Measurements from ENCODE around the gene FPR2. TPM values are rescaled to one million over a fixed set of nuclear protein-coding genes. Genes with fewer than 3 reads are reported as not detected.
"Not testable (repeated sequence)": the region's sequence is repeated elsewhere in the genome, so short reads cannot be mapped to it uniquely, and the experiment has no call there.

The FPR2 gene
- total RNA-seq, 1 donor from 2014 or later, result not detected

GRCh38 chr19:51739466-51740213 lies 21.3 kb upstream of the FPR2 start:
- no peak for DNase-seq (ENCODE audit: low spot score)

- no peak for DNase-seq (ENCODE audit: low spot score)
Observed at GRCh38 chr19:51740356-51740755, 20.6 kb upstream of the FPR2 start.

GRCh38 chr19:51742789-51743188 lies 18.2 kb upstream of the FPR2 start:
- DNase-seq (ENCODE audit: low spot score), result no peak

- DNase-seq (ENCODE audit: low spot score), result no peak
Observed at GRCh38 chr19:51743405-51743804, 17.6 kb upstream of the FPR2 start.

GRCh38 chr19:51746731-51747130 lies 14.2 kb upstream of the FPR2 start:
- no peak for DNase-seq (ENCODE audit: low spot score)

GRCh38 chr19:51749979-51750378 lies 11.0 kb upstream of the FPR2 start:
- DNase-seq (ENCODE audit: low spot score), result no peak

GRCh38 chr19:51750400-51751094 lies 10.4 kb upstream of the FPR2 start:
- DNase-seq (ENCODE audit: low spot score), result no peak

- DNase-seq (ENCODE audit: low spot score), result no peak
Observed at GRCh38 chr19:51751655-51752054, 9.3 kb upstream of the FPR2 start, which contains the start of gene FPR1. Gene FPR1 (minus strand): TSS chr19:51751878. CDS start chr19:51746994, 4,884 bp downstream.

- DNase-seq (ENCODE audit: low spot score), result no peak
Observed at GRCh38 chr19:51754109-51754508, 6.9 kb upstream of the FPR2 start.

GRCh38 chr19:51754770-51755169 lies 6.2 kb upstream of the FPR2 start:
- no peak for DNase-seq (ENCODE audit: low spot score)

- no peak for DNase-seq (ENCODE audit: low spot score)
Observed at GRCh38 chr19:51755571-51755970, 5.4 kb upstream of the FPR2 start.

- no peak for DNase-seq (ENCODE audit: low spot score)
Observed at GRCh38 chr19:51761696-51762095, 716 bp downstream of the FPR2 start.

- no peak for DNase-seq (ENCODE audit: low spot score)
Observed at GRCh38 chr19:51765086-51765485, 4.1 kb downstream of the FPR2 start.

GRCh38 chr19:51766461-51766860 lies 5.5 kb downstream of the FPR2 start:
- no peak for DNase-seq (ENCODE audit: low spot score)

- no peak for DNase-seq (ENCODE audit: low spot score)
Observed at GRCh38 chr19:51771376-51772130, 10.6 kb downstream of the FPR2 start.

GRCh38 chr19:51772977-51773376 lies 12.0 kb downstream of the FPR2 start:
- no peak for DNase-seq (ENCODE audit: low spot score)

GRCh38 chr19:51776561-51776960 lies 15.6 kb downstream of the FPR2 start:
- DNase-seq (ENCODE audit: low spot score), result not testable (repeated sequence)

GRCh38 chr19:51777570-51778462 lies 16.8 kb downstream of the FPR2 start:
- peak; percentile 68 for DNase-seq (ENCODE audit: low spot score)

- no peak for DNase-seq (ENCODE audit: low spot score)
Observed at GRCh38 chr19:51779181-51779580, 18.2 kb downstream of the FPR2 start.

- DNase-seq (ENCODE audit: low spot score), result no peak
Observed at GRCh38 chr19:51779703-51780102, 18.7 kb downstream of the FPR2 start.

- DNase-seq (ENCODE audit: low spot score), result no peak
Observed at GRCh38 chr19:51780270-51780669, 19.3 kb downstream of the FPR2 start.

Measured in mucosa of gallbladder (tissue), 1 donor.